PC-9 (cell line): ENCODE data around the gene EPDR1. TPM values are rescaled to one million over a fixed set of nuclear protein-coding genes. Genes with fewer than 3 reads are reported as not detected.
"Not testable (repeated sequence)": the region's sequence is repeated elsewhere in the genome, so short reads cannot be mapped to it uniquely, and the experiment has no call there.

Experiments used
- BruUV-seq: library from RNA; stranded (reverse); fragments of 400-500 nt; replicated peaks from 2 replicates; lab custom pipeline; 2021; lab: Mats Ljungman, UMichigan
- CTCF ChIA-PET: fragments of 300-600 bp; sonication (Branson Sonifier 250); formaldehyde crosslinking; loops from one replicate; lab custom pipeline; 2022; ENCODE audit warnings: antibody characterized with exemption; lab: Charles Lee
- POLR2A ChIA-PET: fragments of 300-600 bp; sonication (Branson Sonifier 250); formaldehyde crosslinking; loops from one replicate; lab custom pipeline; 2022; ENCODE audit warnings: antibody characterized with exemption; ENCODE audit not compliant: unreplicated experiment; lab: Charles Lee
- DNase-seq, 2 experiments: peaks; one replicate each; pipeline versions ENCODE4 v3.0.0 to v3.0.0-alpha.2; 2015 to 2022; ENCODE audit warnings: mixed read lengths in 1 of 2
- H2AFZ ChIP-seq: fragments of 200-600 bp; sonication (generic); 2 replicates; pipeline ENCODE4 v1.8.1; 2017; ENCODE audit warnings: antibody characterized with exemption
- H3F3A ChIP-seq: fragments of 200-600 bp; sonication (generic); 2 replicates; pipeline ENCODE4 v1.8.1; 2017; ENCODE audit warnings: antibody characterized with exemption, mild to moderate bottlenecking, low read depth; ENCODE audit not compliant: insufficient read depth
- H3K27ac ChIP-seq: fragments of 200-600 bp; sonication (generic); 2 replicates; pipeline ENCODE4 v1.6.1; 2016; ENCODE audit warnings: mixed run types
- H3K27me3 ChIP-seq: fragments of 200-600 bp; sonication (generic); 2 replicates; pipeline ENCODE4 v1.6.1; 2016; ENCODE audit warnings: low read depth, mixed run types; ENCODE audit not compliant: insufficient read depth
- H3K36me3 ChIP-seq: fragments of 200-600 bp; sonication (generic); 2 replicates; pipeline ENCODE4 v1.6.1; 2016; ENCODE audit warnings: low read depth, mixed run types
- H3K4me1 ChIP-seq: fragments of 200-600 bp; sonication (generic); replicated peaks from 2 replicates; pipeline ENCODE4 v1.6.1; 2016; ENCODE audit warnings: mixed run types; ENCODE audit not compliant: insufficient read depth
- H3K4me2 ChIP-seq: fragments of 200-600 bp; sonication (generic); 2 replicates; pipeline ENCODE4 v1.6.1; 2017; ENCODE audit warnings: mixed run types
- H3K4me3 ChIP-seq: fragments of 200-600 bp; sonication (generic); 2 replicates; pipeline ENCODE4 v1.6.1; 2016; ENCODE audit warnings: mixed run types
- H3K79me2 ChIP-seq: fragments of 200-600 bp; sonication (generic); 2 replicates; pipeline ENCODE4 v1.6.1; 2017; ENCODE audit warnings: low read depth, mixed run types
- H3K9me2 ChIP-seq: fragments of 200-600 bp; sonication (generic); 2 replicates; pipeline ENCODE4 v1.8.1; 2017; ENCODE audit warnings: mild to moderate bottlenecking; ENCODE audit not compliant: insufficient read depth
- H3K9me3 ChIP-seq: fragments of 200-600 bp; sonication (generic); 2 replicates; pipeline ENCODE4 v1.8.1; 2016; ENCODE audit warnings: low read depth; ENCODE audit not compliant: insufficient read depth
- H4K20me1 ChIP-seq: fragments of 200-600 bp; sonication (generic); 2 replicates; pipeline ENCODE4 v1.8.1; 2017; ENCODE audit not compliant: insufficient read depth
- EZH2 ChIP-seq: fragments of 200-600 bp; sonication (generic); IDR thresholded peaks from 2 replicates; pipeline ENCODE4 v1.8.0; 2017; ENCODE audit warnings: antibody characterized with exemption, low read depth
- intact Hi-C: fragments of 100-400 bp; cut with micrococcal nuclease; formaldehyde crosslinking; loops from one replicate; pipeline ENCODE4 v1.10.0; 2022; ENCODE audit not compliant: unreplicated experiment
- total RNA-seq: library from RNA; stranded (reverse); gene quantifications from 2 replicates; pipeline ENCODE4 v1.2.3, GENCODE V29; 2021
- TF ChIP-seq, protein P1 (sequence below): fragments of 200-600 bp; sonication (generic); conservative IDR thresholded peaks from 2 replicates; pipeline ENCODE4 v1.6.1; 2017; ENCODE audit warnings: mixed run types, antibody characterized with exemption, mild to moderate bottlenecking, moderate library complexity

EPDR1 gene
- total RNA-seq, 1 experiment from 2014 or later: 3.3 TPM

DNA sequence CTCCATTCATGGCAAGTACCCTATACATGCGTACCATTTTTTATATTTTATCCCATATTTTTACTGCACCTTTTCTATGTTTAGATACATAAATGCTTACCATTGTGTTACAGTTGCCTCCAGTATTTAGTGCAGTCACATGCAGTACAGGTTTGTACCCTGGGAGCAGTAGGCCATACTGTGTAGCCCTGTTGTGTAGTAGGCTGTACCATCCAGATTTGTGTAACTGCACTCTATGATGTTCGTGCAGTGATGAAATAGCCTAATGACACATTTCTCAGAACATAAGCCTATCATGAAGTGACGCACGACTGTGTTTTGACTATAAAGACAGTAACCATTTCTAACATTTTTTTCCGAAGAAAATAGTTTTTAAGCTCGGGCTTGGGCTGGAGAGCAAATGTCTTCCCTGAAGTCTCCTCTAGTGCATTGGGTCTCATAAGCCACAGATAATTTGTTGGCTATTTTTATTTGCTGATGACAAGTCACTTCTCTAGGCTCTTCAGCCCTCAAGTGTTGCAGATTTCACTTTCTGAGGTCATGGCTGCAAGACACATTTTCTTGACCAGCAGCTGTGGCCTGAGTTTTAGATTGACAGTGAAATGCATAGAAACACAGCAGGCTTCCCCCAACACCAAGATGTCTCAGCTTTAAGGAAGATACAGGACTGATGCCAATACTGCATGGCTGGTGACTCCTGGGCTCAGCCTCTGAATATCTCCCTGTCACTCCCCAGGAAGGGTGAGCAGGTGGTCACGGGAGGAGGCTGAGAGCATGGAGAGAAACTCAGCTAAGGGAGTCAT, 26.9 kb downstream of the EPDR1 start:
- Histone ChIP-seq H4K20me1 (no peaks in the 10 kb centered on the region; the same call in 1 of the 2 replicates), H3K79me2 (no peaks in the 10 kb centered on the region), H3K9me3 (no peaks in the 10 kb centered on the region), H3K9me2 (no peaks in the 10 kb centered on the region), H3K4me3 (no peak overlapping the region), H3K27me3 (no peaks in the 10 kb centered on the region), H3K4me2 (no peak overlapping the region), H3K36me3 (no peaks in the 10 kb centered on the region), H3K4me1 (no peaks in the 10 kb centered on the region), H3K27ac (no peak overlapping the region), H2AFZ (no peak overlapping the region), H3F3A (no peaks in the 10 kb centered on the region)
- TF ChIP-seq EZH2: no peak
- TF ChIP-seq, protein P1, sequence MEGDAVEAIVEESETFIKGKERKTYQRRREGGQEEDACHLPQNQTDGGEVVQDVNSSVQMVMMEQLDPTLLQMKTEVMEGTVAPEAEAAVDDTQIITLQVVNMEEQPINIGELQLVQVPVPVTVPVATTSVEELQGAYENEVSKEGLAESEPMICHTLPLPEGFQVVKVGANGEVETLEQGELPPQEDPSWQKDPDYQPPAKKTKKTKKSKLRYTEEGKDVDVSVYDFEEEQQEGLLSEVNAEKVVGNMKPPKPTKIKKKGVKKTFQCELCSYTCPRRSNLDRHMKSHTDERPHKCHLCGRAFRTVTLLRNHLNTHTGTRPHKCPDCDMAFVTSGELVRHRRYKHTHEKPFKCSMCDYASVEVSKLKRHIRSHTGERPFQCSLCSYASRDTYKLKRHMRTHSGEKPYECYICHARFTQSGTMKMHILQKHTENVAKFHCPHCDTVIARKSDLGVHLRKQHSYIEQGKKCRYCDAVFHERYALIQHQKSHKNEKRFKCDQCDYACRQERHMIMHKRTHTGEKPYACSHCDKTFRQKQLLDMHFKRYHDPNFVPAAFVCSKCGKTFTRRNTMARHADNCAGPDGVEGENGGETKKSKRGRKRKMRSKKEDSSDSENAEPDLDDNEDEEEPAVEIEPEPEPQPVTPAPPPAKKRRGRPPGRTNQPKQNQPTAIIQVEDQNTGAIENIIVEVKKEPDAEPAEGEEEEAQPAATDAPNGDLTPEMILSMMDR: no peak
- POLR2A ChIA-PET: no interaction called here
- CTCF ChIA-PET: no interaction called here
- intact Hi-C loops: no loop called here
- BruUV-seq: no TSS peak
- no peak for DNase-seq

DNA sequence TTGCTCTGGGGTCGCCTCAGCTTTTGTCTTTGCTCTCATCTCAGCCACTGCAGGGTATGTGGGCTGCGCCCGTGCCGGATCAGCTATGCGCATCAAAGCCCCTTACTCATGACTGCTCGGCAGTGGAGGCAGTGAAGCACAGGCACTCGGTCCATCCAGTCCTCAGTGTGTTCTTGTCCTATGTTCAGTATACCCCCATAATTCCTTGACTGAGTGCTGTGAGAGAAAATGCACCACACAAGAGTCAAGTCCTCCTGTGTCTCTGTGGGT, 27.4 kb downstream of the EPDR1 start:
- H4K20me1 ChIP-seq: no peaks in the 10 kb centered on the region; the same call in 1 of the 2 replicates
- no peak overlapping the region for H3K4me2 ChIP-seq
- intact Hi-C loops: no loop called here
- POLR2A ChIA-PET: no interaction called here
- no peak overlapping the region for H2AFZ ChIP-seq
- H3F3A ChIP-seq: no peaks in the 10 kb centered on the region
- no peak for TF ChIP-seq EZH2
- TF ChIP-seq, protein P1: no peak
- CTCF ChIA-PET: no interaction called here
- H3K4me3 ChIP-seq: no peak overlapping the region
- DNase-seq: no peak
- no peaks in the 10 kb centered on the region for H3K27me3 ChIP-seq
- no peaks in the 10 kb centered on the region for H3K4me1 ChIP-seq
- H3K36me3 ChIP-seq: no peaks in the 10 kb centered on the region
- no peaks in the 10 kb centered on the region for H3K79me2 ChIP-seq
- H3K9me3 ChIP-seq: no peaks in the 10 kb centered on the region
- no TSS peak for BruUV-seq
- H3K27ac ChIP-seq: no peak overlapping the region
- no peaks in the 10 kb centered on the region for H3K9me2 ChIP-seq

DNA sequence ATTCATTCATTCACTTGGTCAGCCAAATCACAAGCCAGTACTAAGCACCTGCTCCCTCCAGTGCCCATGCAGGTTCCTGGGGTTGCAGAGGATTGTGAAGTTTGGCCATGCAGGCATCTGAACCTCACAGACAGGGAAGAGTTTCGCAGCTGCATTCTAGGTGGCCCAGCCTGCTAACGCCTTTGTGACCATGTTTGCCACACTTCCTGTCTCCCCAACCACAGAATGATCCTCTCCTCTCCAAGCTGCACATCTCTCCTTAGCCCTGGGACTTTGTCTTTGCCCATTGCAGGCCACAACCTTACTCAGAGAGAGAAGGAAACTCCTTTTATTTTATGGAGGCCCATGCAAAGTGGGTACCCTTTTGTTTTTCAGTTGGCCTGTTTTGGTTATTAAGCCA, 31.8 kb downstream of the EPDR1 start:
- no peaks in the 10 kb centered on the region for H4K20me1 ChIP-seq
- H3F3A ChIP-seq: no peaks in the 10 kb centered on the region
- no peak overlapping the region for H3K4me2 ChIP-seq
- TF ChIP-seq, protein P1: no peak
- no peak for TF ChIP-seq EZH2
- no peaks in the 10 kb centered on the region for H3K36me3 ChIP-seq
- H3K9me3 ChIP-seq: no peaks in the 10 kb centered on the region
- ChIA-PET POLR2A (no interaction called here), CTCF (no interaction called here)
- no peak for DNase-seq
- H3K27ac ChIP-seq: no peak overlapping the region
- no TSS peak for BruUV-seq
- H3K4me3 ChIP-seq: no peak overlapping the region
- intact Hi-C loops: no loop called here
- H3K9me2 ChIP-seq: no peaks in the 10 kb centered on the region
- no peaks in the 10 kb centered on the region for H3K4me1 ChIP-seq
- no peak overlapping the region for H2AFZ ChIP-seq
- H3K27me3 ChIP-seq: no peaks in the 10 kb centered on the region
- no peaks in the 10 kb centered on the region for H3K79me2 ChIP-seq

DNA sequence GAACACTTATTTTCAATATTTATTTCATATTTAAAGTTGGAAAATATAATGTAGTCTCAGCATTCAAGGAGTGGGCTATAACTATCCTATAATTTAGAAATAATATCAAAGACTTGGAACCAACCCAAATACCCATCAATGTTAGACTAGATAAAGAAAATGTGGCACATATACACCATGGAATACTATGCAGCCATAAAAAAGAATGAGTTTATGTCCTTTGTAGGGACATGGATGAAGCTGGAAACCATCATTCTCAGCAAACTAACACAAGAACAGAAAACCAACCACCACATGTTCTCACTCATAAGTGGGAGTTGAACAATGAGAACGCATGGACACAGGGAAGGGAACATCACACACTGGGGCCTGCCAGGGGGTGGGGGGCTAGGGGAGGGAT, 33.8 kb downstream of the EPDR1 start:
- H3K4me2 ChIP-seq, H3F3A ChIP-seq, H3K9me2 ChIP-seq, H3K9me3 ChIP-seq, DNase-seq, BruUV-seq, H3K27me3 ChIP-seq, POLR2A ChIA-PET, H3K27ac ChIP-seq, H3K79me2 ChIP-seq, H3K4me3 ChIP-seq, CTCF ChIA-PET, H4K20me1 ChIP-seq, H3K4me1 ChIP-seq, intact Hi-C loops, H3K36me3 ChIP-seq, H2AFZ ChIP-seq: not testable (repeated sequence)
